Tibial nerve (tissue), 4 donors: ENCODE data around the gene MRPL40. TPM values are rescaled to one million over a fixed set of nuclear protein-coding genes. Genes with fewer than 3 reads are reported as not detected.

ENCODE experiments used
- DNase-seq, 2 donors: peaks; one replicate each; pipeline ENCODE4 v3.0.0-alpha.2; 2019; ENCODE audit warnings: low spot score in 2 of 2
- H3K27ac ChIP-seq, 4 donors: fragments of 200-600 bp; sonication (generic) in 3 of 4; one replicate each; pipeline ENCODE4 v1.5.1; 2017 to 2019; ENCODE audit warnings: mild to moderate bottlenecking in 1 of 4
- H3K27me3 ChIP-seq, 2 donors: fragments of 200-600 bp; sonication (generic) in 1 of 2; one replicate each; pipeline versions ENCODE4 v1.5.1 to v1.6.0; 2017 to 2019
- H3K36me3 ChIP-seq, 3 donors: fragments of 200-600 bp; sonication (generic); one replicate each; pipeline ENCODE4 v1.5.1; 2018 to 2019
- H3K4me1 ChIP-seq, 4 donors: fragments of 200-600 bp; sonication (generic) in 3 of 4; one replicate each; pipeline ENCODE4 v1.5.1; 2017 to 2019
- H3K4me3 ChIP-seq, 4 donors: fragments of 200-600 bp; sonication (generic) in 3 of 4; one replicate each; pipeline ENCODE4 v1.5.1; 2017 to 2019; ENCODE audit warnings: mild to moderate bottlenecking in 1 of 4, moderate library complexity in 1 of 4
- H3K9me3 ChIP-seq, 4 donors: fragments of 200-600 bp; sonication (generic) in 3 of 4; one replicate each; pipeline ENCODE4 v1.5.1; 2017 to 2019
- EP300 ChIP-seq, 2 donors: sonication (generic); formaldehyde crosslinking; IDR thresholded peaks; one replicate each; pipeline ENCODE4 v1.6.1; 2017; ENCODE audit warnings: antibody characterized with exemption in 2 of 2, mild to moderate bottlenecking in 1 of 2
- POLR2A ChIP-seq, 2 donors: fragments of 450-650 bp; IDR thresholded peaks; one replicate each; pipeline ENCODE4 v1.6.1; 2017; ENCODE audit warnings: antibody characterized with exemption in 2 of 2, mild to moderate bottlenecking in 2 of 2, moderate library complexity in 2 of 2
- WGBS, 2 donors: methylation state at CpG; one replicate each; pipeline ENCODE4 v1.1.5; 2018; 5-methylcytosine and 5-hydroxymethylcytosine counted together
- total RNA-seq, 4 donors: library from RNA; depleted of rRNA; stranded (reverse); fragments of >200 nt; gene quantifications; one replicate each; pipeline ENCODE4 v1.1.0, GENCODE V29; 2016
- TF ChIP-seq, protein P1 (sequence below), 5 experiments: fragments of 200-600 bp in 3 of 5; fragments of 450-650 bp in 2 of 5; sonication (generic) in 3 of 5; IDR thresholded peaks; one replicate each; pipeline ENCODE4 v1.5.1; 2016 to 2019; ENCODE audit warnings: antibody characterized with exemption in 5 of 5, mild to moderate bottlenecking in 3 of 5, moderate library complexity in 2 of 5

Gene MRPL40
- total RNA-seq, 4 donors from 2014 or later = 11.4 to 37.8 (median 23.8) TPM

DNA sequence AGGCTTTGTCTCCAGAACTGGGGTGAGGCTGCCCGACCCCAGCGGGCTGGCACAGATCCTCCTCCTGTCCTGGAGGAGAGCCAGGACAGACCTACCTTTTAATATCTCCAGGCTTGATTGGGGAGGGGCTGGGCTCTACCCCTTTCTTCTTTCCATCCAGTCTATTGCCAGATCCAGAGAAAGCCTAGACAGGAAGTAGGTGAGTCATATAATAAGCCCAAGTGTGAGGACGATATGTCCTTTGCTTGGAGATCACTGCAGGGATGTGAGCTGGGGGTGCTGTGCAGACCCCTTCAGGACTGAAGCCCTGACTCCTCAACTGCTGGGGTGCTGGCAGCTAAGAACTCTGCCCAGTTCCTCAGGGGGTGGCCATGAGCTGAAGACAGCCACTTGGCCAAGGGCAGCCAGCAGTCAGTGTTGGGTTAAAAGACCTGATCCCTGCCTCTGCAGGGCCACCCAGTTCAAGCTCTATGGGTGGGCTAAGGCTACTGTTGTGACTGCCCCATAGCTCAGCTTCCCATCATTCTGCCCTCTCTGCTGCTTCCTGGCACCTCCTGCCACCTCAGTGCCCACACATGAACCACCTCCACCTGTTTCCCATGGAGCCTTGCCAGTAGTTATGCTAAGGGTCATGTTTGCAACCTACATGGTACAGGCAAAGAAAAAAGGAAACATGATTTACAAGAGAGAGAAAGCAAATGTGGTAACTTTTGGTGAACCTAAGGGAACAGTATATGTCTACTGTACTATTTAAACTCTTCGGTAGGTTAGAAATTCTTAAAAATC, 23.4 kb downstream of the MRPL40 start:
- no peaks in the 10 kb centered on the region for H3K9me3 ChIP-seq
- H3K4me3 ChIP-seq = no peak overlapping the region
- H3K4me1 ChIP-seq = no peaks in the 10 kb centered on the region
- no peaks in the 10 kb centered on the region for H3K27me3 ChIP-seq
- H3K27ac ChIP-seq = no peak overlapping the region
- peaks cover 0 to 87% (median 0%) of the 10 kb centered on the region in 3 donors for H3K36me3 ChIP-seq
- TF ChIP-seq POLR2A (IDR thresholded peaks at IDR 0.05) (no peak), EP300 (IDR thresholded peaks at IDR 0.05) (no peak)
- TF ChIP-seq, protein P1, sequence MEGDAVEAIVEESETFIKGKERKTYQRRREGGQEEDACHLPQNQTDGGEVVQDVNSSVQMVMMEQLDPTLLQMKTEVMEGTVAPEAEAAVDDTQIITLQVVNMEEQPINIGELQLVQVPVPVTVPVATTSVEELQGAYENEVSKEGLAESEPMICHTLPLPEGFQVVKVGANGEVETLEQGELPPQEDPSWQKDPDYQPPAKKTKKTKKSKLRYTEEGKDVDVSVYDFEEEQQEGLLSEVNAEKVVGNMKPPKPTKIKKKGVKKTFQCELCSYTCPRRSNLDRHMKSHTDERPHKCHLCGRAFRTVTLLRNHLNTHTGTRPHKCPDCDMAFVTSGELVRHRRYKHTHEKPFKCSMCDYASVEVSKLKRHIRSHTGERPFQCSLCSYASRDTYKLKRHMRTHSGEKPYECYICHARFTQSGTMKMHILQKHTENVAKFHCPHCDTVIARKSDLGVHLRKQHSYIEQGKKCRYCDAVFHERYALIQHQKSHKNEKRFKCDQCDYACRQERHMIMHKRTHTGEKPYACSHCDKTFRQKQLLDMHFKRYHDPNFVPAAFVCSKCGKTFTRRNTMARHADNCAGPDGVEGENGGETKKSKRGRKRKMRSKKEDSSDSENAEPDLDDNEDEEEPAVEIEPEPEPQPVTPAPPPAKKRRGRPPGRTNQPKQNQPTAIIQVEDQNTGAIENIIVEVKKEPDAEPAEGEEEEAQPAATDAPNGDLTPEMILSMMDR (IDR thresholded peaks at IDR 0.05) = no peak
- WGBS, 2 donors = 68 to 69% methylated on average over 4 of the region's 4 CpGs
- DNase-seq = no peak

- DNase-seq = no peak
- Histone ChIP-seq H3K27me3 (no peaks in the 10 kb centered on the region), H3K4me3 (no peak overlapping the region), H3K4me1 (no peaks in the 10 kb centered on the region), H3K9me3 (no peaks in the 10 kb centered on the region), H3K36me3 (peaks cover 0 to 90% (median 0%) of the 10 kb centered on the region in 3 donors), H3K27ac (no peak overlapping the region)
- 90% methylated on average over 10 of the region's 10 CpGs for WGBS, 2 donors
- TF ChIP-seq, protein P1 (IDR thresholded peaks at IDR 0.05) = no peak
- TF ChIP-seq POLR2A (IDR thresholded peaks at IDR 0.05) (no peak), EP300 (IDR thresholded peaks at IDR 0.05) (no peak)
These were observed 24.2 kb downstream of the MRPL40 start for GRCh38 chr22:19456541-19456940.

DNA sequence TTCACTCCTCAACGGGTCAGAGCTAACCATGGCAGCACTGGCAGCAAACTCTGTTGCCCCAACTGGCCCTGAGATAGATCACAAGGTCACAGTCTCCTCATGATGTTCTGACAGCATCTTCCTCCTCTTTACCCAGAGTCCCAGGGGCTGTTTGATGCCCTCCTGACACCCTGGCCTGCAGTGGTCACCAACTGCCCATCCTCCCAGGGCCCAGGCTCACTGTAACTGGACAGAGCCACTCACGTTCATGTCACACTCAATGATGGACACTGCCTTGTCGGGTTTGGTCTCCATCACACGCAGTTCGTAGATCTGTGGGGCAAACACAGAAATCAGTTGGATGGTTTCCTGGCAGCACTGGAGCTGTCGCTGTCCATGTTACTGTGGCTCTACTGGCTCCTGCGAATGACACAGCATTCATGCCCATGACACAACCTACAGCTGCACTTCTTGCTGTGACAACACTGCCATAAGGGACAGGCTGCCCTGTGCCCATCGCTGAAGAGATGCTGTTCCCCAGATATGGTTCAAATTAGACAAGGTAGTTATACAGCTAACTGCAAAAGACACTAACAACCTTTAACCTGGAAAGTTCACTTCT, 25.6 kb downstream of the MRPL40 start:
- Histone ChIP-seq H3K36me3 (peaks cover 0 to 90% (median 0%) of the 10 kb centered on the region in 3 donors), H3K27ac (no peak overlapping the region), H3K27me3 (no peaks in the 10 kb centered on the region), H3K9me3 (no peaks in the 10 kb centered on the region), H3K4me3 (no peak overlapping the region), H3K4me1 (no peaks in the 10 kb centered on the region)
- 87 to 94% methylated on average over 8 of the region's 8 CpGs for WGBS, 2 donors
- TF ChIP-seq EP300 (IDR thresholded peaks at IDR 0.05) (no peak), POLR2A (IDR thresholded peaks at IDR 0.05) (no peak)
- TF ChIP-seq, protein P1 (IDR thresholded peaks at IDR 0.05) = no peak
- DNase-seq = no peak

- Histone ChIP-seq H3K27ac (no peak overlapping the region), H3K4me3 (no peak overlapping the region), H3K9me3 (no peaks in the 10 kb centered on the region), H3K4me1 (no peaks in the 10 kb centered on the region), H3K27me3 (no peaks in the 10 kb centered on the region), H3K36me3 (peaks cover 0 to 88% (median 10%) of the 10 kb centered on the region in 3 donors)
- TF ChIP-seq, protein P1 (IDR thresholded peaks at IDR 0.05) = no peak
- TF ChIP-seq POLR2A (IDR thresholded peaks at IDR 0.05) (no peak), EP300 (IDR thresholded peaks at IDR 0.05) (no peak)
- no peak for DNase-seq
- 80 to 81% methylated on average over 2 of the region's 2 CpGs for WGBS, 2 donors
These were observed 27.7 kb downstream of the MRPL40 start for GRCh38 chr22:19460036-19460435.

GRCh38 chr22:19461506-19461905, 29.2 kb downstream of the MRPL40 start:
- H3K4me3 ChIP-seq = no peak overlapping the region
- no peaks in the 10 kb centered on the region for H3K27me3 ChIP-seq
- no peak for DNase-seq
- no peaks in the 10 kb centered on the region for H3K4me1 ChIP-seq
- no peaks in the 10 kb centered on the region for H3K9me3 ChIP-seq
- WGBS, 2 donors = 92 to 97% methylated on average over 1 of the region's 1 CpG
- no peak for TF ChIP-seq EP300 (IDR thresholded peaks at IDR 0.05)
- TF ChIP-seq, protein P1 (IDR thresholded peaks at IDR 0.05) = no peak
- TF ChIP-seq POLR2A (IDR thresholded peaks at IDR 0.05) = no peak
- no peak overlapping the region for H3K27ac ChIP-seq
- peaks cover 0 to 88% (median 17%) of the 10 kb centered on the region in 3 donors for H3K36me3 ChIP-seq
